Activated CD4-positive, alpha-beta T cell treated with anti-CD3 and anti-CD28 coated beads, Interleukin-2, Interleukin-6, amounts not matched to agents 100 ng/mL and 50 ng/mL, durations not matched to agents 16 hours and 8 hours (primary cell): ENCODE measurements around the gene LRRC8C.

Experiments
- DNase-seq: peaks from one replicate; pipeline ENCODE4 v3.0.0-alpha.2; 2020

The LRRC8C gene

GRCh38 chr1:89706700-89707012, 73.7 kb downstream of the LRRC8C start:
- DNase-seq: no peak

DNA sequence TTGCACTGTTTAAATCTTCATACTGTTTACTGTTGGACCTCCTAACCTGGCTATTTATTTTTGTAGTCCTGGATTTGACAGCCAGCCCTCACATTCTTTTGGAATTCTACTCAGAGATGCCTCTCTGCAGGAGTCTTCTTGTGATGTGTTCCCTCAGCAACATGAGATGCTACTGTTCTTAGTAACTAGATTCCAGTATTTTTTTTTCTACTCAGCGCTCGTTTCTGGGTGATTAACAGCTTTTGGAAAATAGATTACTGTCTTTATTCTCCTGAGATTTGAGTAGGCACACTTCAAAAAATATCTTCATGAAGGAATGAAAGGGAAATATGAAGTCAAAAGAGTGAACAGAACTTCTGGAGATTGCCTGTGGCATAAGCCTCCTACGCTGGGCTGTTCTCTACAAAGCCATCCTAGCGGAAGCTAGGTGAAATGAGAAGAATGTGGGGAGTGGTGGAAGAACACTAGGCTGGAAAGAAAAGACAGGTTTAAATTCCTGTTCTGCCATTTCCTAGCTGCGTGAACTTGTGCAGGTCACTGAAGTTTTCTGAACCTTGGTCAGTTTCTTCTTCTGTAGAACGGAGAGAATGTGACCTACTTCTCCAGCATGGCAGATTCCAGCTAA, 75.9 kb downstream of the LRRC8C start:
- DNase-seq: no peak

DNA sequence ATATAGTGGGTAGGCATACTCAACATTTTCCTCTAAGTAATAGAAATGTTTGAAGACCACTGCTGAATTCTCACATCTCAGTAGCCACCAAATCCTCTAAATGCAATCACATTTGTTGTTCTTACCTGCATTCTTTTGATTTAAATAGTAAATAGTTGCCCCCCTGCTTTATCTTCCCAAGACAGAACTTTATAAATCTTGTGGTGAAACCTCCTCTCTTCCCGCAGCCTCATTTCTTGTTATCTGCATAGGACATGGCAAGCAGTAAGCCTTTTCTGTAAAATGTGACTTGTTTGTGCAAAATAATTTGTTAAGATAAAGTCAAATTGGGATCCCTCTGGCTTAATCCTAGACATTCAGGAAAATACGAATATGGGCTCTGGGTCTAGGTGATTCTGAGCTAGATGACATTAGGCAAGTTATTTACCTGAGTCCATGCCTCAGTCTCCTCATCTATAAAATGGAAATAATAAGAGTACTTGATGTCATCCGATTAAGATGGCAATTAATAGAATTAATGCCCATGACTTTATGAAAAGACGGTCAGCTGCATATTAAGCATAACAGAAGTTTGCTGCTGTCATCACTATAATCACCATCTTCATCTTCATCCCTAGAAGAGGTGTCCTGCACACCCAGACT, 77.7 kb downstream of the LRRC8C start:
- DNase-seq: no peak

DNA sequence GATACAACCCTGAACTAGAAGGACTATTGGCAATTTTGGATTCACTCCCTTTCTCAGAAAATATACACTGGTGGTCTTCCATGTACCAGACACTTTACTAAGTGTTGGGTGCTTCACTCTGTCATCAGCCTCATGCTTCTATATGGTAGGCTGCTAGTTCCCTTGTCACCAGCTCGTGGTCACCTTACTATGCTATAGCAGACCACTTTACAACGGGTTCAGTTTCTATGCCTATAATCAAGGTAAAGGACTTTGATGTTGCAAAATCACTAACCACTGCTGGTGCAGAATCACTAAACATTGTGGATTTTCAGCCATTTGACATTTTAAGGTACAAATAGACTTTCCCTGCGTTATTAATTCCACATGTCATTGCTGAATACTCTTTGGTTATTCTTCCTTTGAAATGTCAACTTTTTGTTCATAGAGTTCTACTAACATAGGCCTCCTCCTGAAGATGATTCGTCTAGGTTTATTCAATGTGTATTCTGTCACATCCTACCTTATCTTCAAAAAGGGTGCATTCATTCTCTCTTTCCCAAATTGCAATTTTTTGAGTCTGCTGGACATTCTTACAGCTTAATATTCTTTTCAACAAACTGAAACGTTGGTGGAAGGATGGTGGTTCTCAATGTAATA, 78.3 kb downstream of the LRRC8C start:
- DNase-seq: no peak

GRCh38 chr1:89712420-89712819, 79.5 kb downstream of the LRRC8C start:
- no peak for DNase-seq

GRCh38 chr1:89715677-89716076, 82.8 kb downstream of the LRRC8C start:
- DNase-seq: no peak

DNA sequence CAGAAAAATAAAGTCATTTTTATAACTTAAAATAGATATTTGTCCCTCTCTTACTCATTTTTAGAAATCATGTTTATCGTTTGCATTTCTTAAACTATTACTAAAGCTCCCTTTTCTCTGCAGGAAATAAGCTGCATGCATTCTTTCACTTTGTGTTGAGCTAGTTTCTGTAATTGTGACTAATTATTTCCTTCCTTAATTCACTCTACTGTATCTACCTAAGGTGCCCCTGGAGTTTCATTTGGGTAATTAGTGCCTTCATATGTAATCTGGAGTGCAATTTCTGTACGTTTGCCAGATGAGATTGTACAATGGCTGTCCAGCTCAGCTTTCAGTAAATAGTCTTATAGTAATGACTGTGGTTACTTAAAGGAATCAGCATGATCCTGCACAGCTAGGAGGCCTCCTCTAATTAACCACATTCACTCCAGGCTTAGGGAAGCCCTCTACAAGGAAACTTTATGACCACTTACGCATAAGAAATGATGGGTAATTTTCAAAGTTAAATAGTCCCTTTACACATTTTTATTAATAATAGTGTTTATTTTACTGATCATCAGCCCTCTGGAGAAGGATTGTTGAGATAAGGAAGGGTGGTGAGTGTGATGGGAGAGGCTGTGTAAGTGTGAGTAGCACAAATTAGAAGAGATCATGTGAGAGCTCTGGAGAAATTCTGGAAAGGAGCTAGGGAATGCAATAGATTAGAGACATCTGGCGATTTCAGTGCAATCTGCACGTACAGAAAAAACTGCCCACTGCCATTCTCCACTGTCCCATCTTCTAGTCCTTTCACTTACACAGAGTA, 86.8 kb downstream of the LRRC8C start:
- peak; percentile 86 for DNase-seq

DNA sequence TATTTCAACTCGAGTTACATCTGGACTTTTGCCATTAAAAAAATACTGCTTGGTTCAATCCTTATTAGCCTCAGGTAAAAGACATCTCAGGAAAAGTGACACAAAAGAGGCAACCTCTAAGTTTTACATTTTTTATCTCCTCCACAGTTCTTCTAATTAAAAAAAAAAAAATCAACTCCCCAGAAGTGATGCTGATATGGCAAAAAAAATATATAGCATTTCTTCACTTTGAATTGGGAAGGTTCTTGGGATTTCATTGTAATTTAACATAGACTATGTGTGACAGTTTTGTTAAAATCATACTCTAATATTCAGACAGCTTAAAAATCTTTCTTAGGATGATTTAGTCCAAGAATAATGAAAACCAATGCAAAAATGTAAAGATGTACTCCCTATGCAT, 87.9 kb downstream of the LRRC8C start:
- DNase-seq: no peak

DNA sequence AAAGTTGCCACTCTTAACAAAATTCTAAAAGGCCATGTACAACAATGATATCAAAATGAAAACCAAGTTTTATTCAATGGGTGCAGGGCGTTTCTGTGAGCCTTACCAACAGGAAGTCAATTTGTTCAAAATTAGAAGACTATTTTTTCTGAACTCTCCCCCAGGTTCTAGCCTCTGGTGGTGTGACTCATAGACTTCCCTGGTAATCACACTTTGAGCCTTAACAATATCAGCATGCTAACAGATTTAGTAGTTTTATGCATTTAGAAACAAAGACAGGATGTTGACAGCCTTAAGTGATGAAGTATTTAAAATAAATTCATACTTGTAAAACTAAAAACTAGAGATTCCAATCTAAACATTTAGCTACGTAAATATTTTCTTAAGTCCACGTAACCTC, 88.4 kb downstream of the LRRC8C start:
- DNase-seq: peak; percentile 86

- no peak for DNase-seq
Observed at GRCh38 chr1:89723144-89723543, 90.2 kb downstream of the LRRC8C start.

- DNase-seq: no peak
Observed at GRCh38 chr1:89723863-89724262, 90.9 kb downstream of the LRRC8C start.

DNA sequence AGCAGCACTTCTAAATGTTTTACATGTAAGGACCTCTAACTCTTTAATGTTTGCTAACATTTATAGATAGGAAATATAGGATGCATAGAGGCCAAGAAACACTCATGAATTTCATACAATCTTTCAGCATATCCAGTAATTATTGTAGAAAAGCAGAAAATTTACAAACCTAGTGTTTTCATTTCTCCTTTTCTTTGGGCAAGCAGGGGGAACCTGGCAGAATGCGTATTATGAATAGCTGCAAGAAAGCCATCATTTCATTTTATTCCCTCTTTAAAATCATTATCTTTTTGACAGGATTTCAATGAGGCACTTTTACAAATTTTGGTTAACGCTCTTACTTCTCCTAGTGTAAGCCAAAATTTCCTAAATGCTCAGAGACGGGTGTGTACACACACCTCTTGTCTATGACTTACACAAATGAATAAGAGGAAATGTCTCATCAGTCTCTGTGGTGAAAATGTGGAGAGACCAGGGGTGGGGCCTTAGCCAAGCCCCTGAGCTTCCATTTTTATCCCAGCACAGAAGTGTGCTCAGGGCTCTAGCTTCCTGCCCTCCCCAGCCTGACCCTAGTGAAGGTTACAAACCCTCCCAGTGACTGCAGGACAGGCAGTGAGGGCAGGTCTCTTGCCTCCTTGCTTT, 91.6 kb downstream of the LRRC8C start:
- DNase-seq: peak; percentile 89

GRCh38 chr1:89725011-89725370, 92.1 kb downstream of the LRRC8C start:
- DNase-seq: no peak

- DNase-seq: no peak
Observed at GRCh38 chr1:89725631-89726030, 92.7 kb downstream of the LRRC8C start.

DNA sequence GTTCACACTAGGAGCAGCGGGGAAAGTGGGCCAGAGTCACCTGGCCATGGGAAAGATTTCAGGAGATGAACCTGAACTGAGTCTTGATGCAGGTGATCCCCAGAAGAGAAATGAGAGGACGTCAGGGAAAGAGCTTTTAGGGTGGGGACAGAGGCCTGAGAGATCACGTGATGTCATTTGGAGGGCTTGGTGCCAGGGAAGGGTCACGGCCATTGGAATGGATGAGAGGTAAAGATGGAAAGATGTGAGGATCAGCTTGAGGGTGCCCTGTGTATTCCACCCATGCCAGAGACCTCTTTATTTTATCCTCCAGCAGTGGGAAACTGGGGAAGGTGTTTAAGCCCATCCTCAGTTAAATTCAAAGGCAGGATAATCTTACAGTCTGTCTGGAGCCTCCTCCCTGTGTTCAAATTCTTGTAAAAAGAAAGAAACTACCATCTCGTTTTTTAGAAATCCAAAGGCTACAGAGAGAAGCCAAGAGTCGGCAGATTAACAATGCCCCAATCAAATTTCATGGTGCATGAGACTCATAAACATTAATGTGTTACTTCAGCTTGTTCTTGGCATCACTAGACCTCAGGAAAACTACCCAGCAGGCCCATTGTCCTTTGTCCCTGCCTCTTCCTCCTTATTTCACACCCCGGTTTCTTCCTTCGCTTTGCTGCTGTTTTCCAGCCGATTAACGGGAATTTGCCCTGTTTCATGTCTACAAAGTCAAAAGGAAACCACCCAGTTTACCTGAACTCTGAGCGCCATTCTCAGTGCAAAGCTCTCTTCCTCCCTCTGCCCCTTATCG, 94.8 kb downstream of the LRRC8C start:
- DNase-seq: no peak

GRCh38 chr1:89728381-89728780, 95.5 kb downstream of the LRRC8C start:
- no peak for DNase-seq

DNA sequence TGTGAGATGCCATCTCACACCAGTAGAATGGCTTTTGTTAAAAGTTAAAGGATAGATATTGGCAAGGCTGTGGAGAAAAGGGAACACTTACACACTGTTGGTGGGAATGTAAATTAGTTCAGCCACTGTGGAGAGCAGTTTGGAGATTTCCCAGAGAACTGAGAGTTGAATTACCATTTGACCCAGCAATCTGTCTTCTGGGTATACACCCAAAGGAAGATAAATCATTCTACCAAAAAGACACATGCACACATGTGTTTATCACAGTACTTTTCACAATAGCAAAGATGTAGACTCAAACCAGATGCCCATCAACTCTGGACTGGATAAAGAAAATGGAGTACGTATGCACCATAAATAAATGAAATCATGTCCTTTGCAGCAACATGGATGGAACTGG, 99.3 kb downstream of the LRRC8C start:
- no peak for DNase-seq

GRCh38 chr1:89732643-89733222, 99.8 kb downstream of the LRRC8C start:
- no peak for DNase-seq

GRCh38 chr1:89733748-89734147, 100.8 kb downstream of the LRRC8C start:
- no peak for DNase-seq

- DNase-seq: no peak
Observed at GRCh38 chr1:89734442-89734841, 101.5 kb downstream of the LRRC8C start.

DNA sequence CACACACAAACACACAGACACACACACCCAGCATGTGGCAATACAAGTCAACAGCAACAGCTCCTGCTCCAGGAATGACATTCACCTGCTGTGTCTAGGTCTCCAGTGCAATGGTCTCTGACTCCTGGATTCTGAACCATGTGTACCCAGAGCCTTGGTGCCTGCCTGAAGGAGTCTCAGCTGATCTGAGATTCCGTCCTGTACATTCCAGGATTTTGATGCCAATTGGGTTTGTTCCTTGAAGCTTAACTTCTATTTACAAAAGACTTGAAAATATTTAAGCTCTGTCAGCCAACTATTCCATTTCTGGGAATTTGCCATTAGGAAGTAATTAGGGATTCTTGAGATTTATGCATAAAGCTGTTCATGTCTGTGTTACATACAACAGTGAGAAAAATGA, 102.6 kb downstream of the LRRC8C start:
- DNase-seq: no peak
